GM18517 (cell line): ENCODE data around the gene MYOT.
"Not testable (repeated sequence)": the region's sequence is repeated elsewhere in the genome, so short reads cannot be mapped to it uniquely, and the experiment has no call there.

Experiments used
- ATAC-seq: cut with Tn5 transposase; IDR thresholded peaks from one replicate; pipeline ENCODE4 v1.9.1; 2021; ENCODE audit warnings: mild to moderate bottlenecking, moderate library complexity; ENCODE audit not compliant: unreplicated experiment

The MYOT gene

GRCh38 chr5:137856201-137856600 lies 11.5 kb upstream of the MYOT start:
- ATAC-seq = no peak

GRCh38 chr5:137856916-137857862 lies 10.5 kb upstream of the MYOT start:
- ATAC-seq = no peak

- ATAC-seq = peak; percentile 83
Measured at GRCh38 chr5:137858223-137858916, 9.3 kb upstream of the MYOT start.

GRCh38 chr5:137858954-137859353 lies 8.7 kb upstream of the MYOT start:
- ATAC-seq = no peak

GRCh38 chr5:137862251-137862650 lies 5.4 kb upstream of the MYOT start:
- no peak for ATAC-seq

- ATAC-seq = not testable (repeated sequence)
Measured at GRCh38 chr5:137863653-137864052, 4.0 kb upstream of the MYOT start.

- no peak for ATAC-seq
Measured at GRCh38 chr5:137866541-137867388, 895 bp upstream of the MYOT start.

- no peak for ATAC-seq
Measured at GRCh38 chr5:137870647-137871339, 3.1 kb downstream of the MYOT start.

- ATAC-seq = no peak
Measured at GRCh38 chr5:137871571-137871970, 3.9 kb downstream of the MYOT start.

GRCh38 chr5:137872466-137872865 lies 4.8 kb downstream of the MYOT start:
- ATAC-seq = no peak

- ATAC-seq = no peak
Measured at GRCh38 chr5:137876101-137876500, 8.4 kb downstream of the MYOT start.

GRCh38 chr5:137880313-137880712 lies 12.7 kb downstream of the MYOT start:
- no peak for ATAC-seq

- ATAC-seq = no peak
Measured at GRCh38 chr5:137887831-137888230, 20.2 kb downstream of the MYOT start.

GRCh38 chr5:137888466-137888862 lies 20.8 kb downstream of the MYOT start:
- ATAC-seq = peak; percentile 2

- ATAC-seq = peak; percentile 90
Measured at GRCh38 chr5:137888863-137889759, 21.5 kb downstream of the MYOT start, which contains the start of gene PKD2L2. Gene PKD2L2, plus strand, starts transcription at chr5:137889457. Its CDS starts 35 bp downstream, at chr5:137889492.

- ATAC-seq = no peak
Measured at GRCh38 chr5:137890845-137891244, 23.2 kb downstream of the MYOT start.

- no peak for ATAC-seq
Measured at GRCh38 chr5:137891849-137892248, 24.2 kb downstream of the MYOT start.

- no peak for ATAC-seq
Measured at GRCh38 chr5:137894586-137894985, 26.9 kb downstream of the MYOT start.

GRCh38 chr5:137896560-137896959 lies 28.9 kb downstream of the MYOT start:
- no peak for ATAC-seq
